GM12878 (cell line): Measurements from ENCODE around the gene MARS1. TPM values are rescaled to one million over a fixed set of nuclear protein-coding genes. Genes with fewer than 3 reads are reported as not detected.

Source experiments
- ATAC-seq: fragments of 200-7000 bp; cut with Tn5 transposase; 3 replicates; pipeline ENCODE4 v1.9.1; 2020; ENCODE audit warnings: mild to moderate bottlenecking, moderate library complexity
- BruUV-seq: library from RNA; stranded (reverse); fragments of 400-500 nt; replicated peaks from 2 replicates; lab custom pipeline; 2021; lab: Mats Ljungman, UMichigan
- CTCF ChIA-PET: fragments of 300-600 bp; sonication (Branson Sonifier 250); formaldehyde crosslinking; extraction: SDS; loops from one replicate; lab custom pipeline; 2021; ENCODE audit warnings: inconsistent platforms; lab: Yijun Ruan, JAX
- POLR2A ChIA-PET: fragments of 350-600 bp; formaldehyde crosslinking; extraction: SDS; loops from one replicate; lab custom pipeline; 2021; ENCODE audit warnings: inconsistent platforms; lab: Charles Lee
- RAD21 ChIA-PET: fragments of 300-600 bp; sonication (Branson Sonifier 250); formaldehyde crosslinking; loops from one replicate; lab custom pipeline; 2023; ENCODE audit warnings: antibody characterized with exemption; ENCODE audit not compliant: unreplicated experiment; lab: Charles Lee
- SMC1A ChIA-PET: fragments of 300-600 bp; sonication (Branson Sonifier 250); formaldehyde crosslinking; loops from one replicate; lab custom pipeline; 2023; ENCODE audit not compliant: unreplicated experiment, uncharacterized antibody; lab: Charles Lee
- DNase-seq: peaks from one replicate; pipeline ENCODE4 v3.0.0-alpha.2; 2011; ENCODE audit warnings: low read depth, low spot score
- FAIRE-seq: peaks from 3 replicates; lab custom pipeline; 2011; peaks lifted over from hg19 to GRCh38; lab: Jason Lieb, UNC
- H2AFZ ChIP-seq: 2 replicates; pipeline ENCODE4 v1.6.0; 2011; ENCODE audit warnings: low read depth, low read length, control low read depth; ENCODE audit not compliant: control insufficient read depth
- H3K27ac ChIP-seq: 2 replicates; pipeline ENCODE4 v1.5.1; 2011; ENCODE audit warnings: control low read depth; ENCODE audit not compliant: control insufficient read depth, insufficient read depth
- H3K27me3 ChIP-seq, 2 experiments: replicated peaks in 1 of 2; 2 replicates each; pipeline versions ENCODE4 v1.6.0 to v1.6.1; 2011; ENCODE audit warnings: low read length in 1 of 2; ENCODE audit not compliant: control insufficient read depth in 2 of 2, insufficient read depth in 2 of 2
- H3K36me3 ChIP-seq, 2 experiments: 2 replicates each; pipeline ENCODE4 v1.5.1; 2011; ENCODE audit warnings: low read length in 1 of 2; ENCODE audit not compliant: control insufficient read depth in 2 of 2, insufficient read depth in 2 of 2
- H3K4me1 ChIP-seq: 2 replicates; pipeline ENCODE4 v1.6.1; 2011; ENCODE audit warnings: mild to moderate bottlenecking, low read length, moderate library complexity, mixed read lengths; ENCODE audit not compliant: control insufficient read depth, insufficient read depth
- H3K4me2 ChIP-seq: 2 replicates; pipeline ENCODE4 v1.6.0; 2011; ENCODE audit warnings: control low read depth; ENCODE audit not compliant: control insufficient read depth, insufficient read depth
- H3K4me3 ChIP-seq: fragments of 200-600 bp; sonication (generic); 2 replicates; pipeline ENCODE4 v1.5.1; 2016
- H3K79me2 ChIP-seq: 2 replicates; pipeline ENCODE4 v1.6.0; 2011; ENCODE audit warnings: low read length; ENCODE audit not compliant: control insufficient read depth, insufficient read depth
- H3K9ac ChIP-seq: 2 replicates; pipeline ENCODE4 v1.8.0; 2011; ENCODE audit warnings: low read length, control low read depth, mixed read lengths; ENCODE audit not compliant: control insufficient read depth, insufficient read depth
- H3K9me3 ChIP-seq: replicated peaks from 3 replicates; pipeline ENCODE4 v1.5.1; 2011; ENCODE audit warnings: mild to moderate bottlenecking, low read length; ENCODE audit not compliant: control insufficient read depth, insufficient read depth
- H4K20me1 ChIP-seq: 2 replicates; pipeline ENCODE4 v1.6.0; 2011; ENCODE audit not compliant: control insufficient read depth, insufficient read depth
- CBX5 ChIP-seq: sonication (generic); IDR thresholded peaks from 2 replicates; pipeline ENCODE4 v1.6.1; 2016; ENCODE audit warnings: low read depth, moderate library complexity, mild to moderate bottlenecking, inconsistent platforms
- IKZF1 ChIP-seq: fragments of 450-650 bp; conservative IDR thresholded peaks from 2 replicates; pipeline ENCODE4 v1.6.1; 2017; ENCODE audit warnings: antibody characterized with exemption, mild to moderate bottlenecking
- PAX5 ChIP-seq: IDR thresholded peaks from 2 replicates; pipeline ENCODE4 v1.6.1; 2011; ENCODE audit warnings: low read depth, low read length, borderline replicate concordance
- PAX8 ChIP-seq: fragments of 450-650 bp; IDR thresholded peaks from 2 replicates; pipeline ENCODE4 v1.6.1; 2017; ENCODE audit warnings: mild to moderate bottlenecking, moderate library complexity
- RAD51 ChIP-seq: fragments of 450-650 bp; IDR thresholded peaks from 2 replicates; pipeline ENCODE4 v1.6.1; 2016; ENCODE audit warnings: moderate library complexity, mild to moderate bottlenecking, inconsistent platforms
- SMAD5 ChIP-seq: IDR thresholded peaks from 2 replicates; pipeline ENCODE4 v1.6.1; 2016; ENCODE audit warnings: antibody characterized with exemption, low read depth
- TARDBP ChIP-seq: IDR thresholded peaks from 2 replicates; pipeline ENCODE4 v1.6.1; 2016; ENCODE audit warnings: borderline replicate concordance
- USF1 ChIP-seq: IDR thresholded peaks from 2 replicates; pipeline ENCODE4 v1.6.1; 2011; ENCODE audit warnings: borderline replicate concordance, low read depth, mild to moderate bottlenecking, moderate library complexity, mixed read lengths, low read length; ENCODE audit not compliant: insufficient read depth; ENCODE audit errors: extremely low read length
- ZNF274 ChIP-seq: IDR thresholded peaks from one replicate; pipeline ENCODE4 v1.8.0; 2011; ENCODE audit not compliant: insufficient read length, insufficient read depth
- WGBS: methylation state at CpG from one replicate; pipeline ENCODE4 v1.1.6; 2016; ENCODE audit warnings: low lambda C conversion rate; ENCODE audit not compliant: insufficient replicate concordance, insufficient coverage; ENCODE audit errors: missing lambda C conversion rate; 5-methylcytosine and 5-hydroxymethylcytosine counted together
- in situ Hi-C: fragments of 300-500 bp; cut with MboI; formaldehyde crosslinking; loops from 9 replicates; pipeline ENCODE4 v1.14.3; 2018; ENCODE audit warnings: mixed read lengths
- intact Hi-C: fragments of 100-400 bp; cut with micrococcal nuclease; formaldehyde crosslinking; loops from one replicate; pipeline ENCODE4 v1.14.2; 2022; ENCODE audit not compliant: unreplicated experiment
- polyA plus RNA-seq, 11 experiments: library from polyadenylated mRNA; depleted of rRNA in 4 of 11; unstranded in 6 of 11; stranded (reverse) in 5 of 11; fragments of >200 nt; fragmentation: Nextera tagmentation in 4 of 11; fragmentation: Illumina TruSeq in 1 of 11; extraction: Ambion mirVana in 4 of 11; extraction: Trizol in 1 of 11; gene quantifications; 1 replicate in 1 of 11; 2 replicates in 10 of 11; pipeline versions ENCODE4 v1.2.1 to v1.2.3, GENCODE V29; 2011 to 2016; ENCODE audit warnings: inconsistent platforms in 2 of 11, missing spikeins in 2 of 11, low read depth in 1 of 11
- total RNA-seq, 4 experiments: library from RNA; depleted of rRNA in 3 of 4; stranded (reverse); fragments of >200 nt in 3 of 4; fragmentation: Illumina TruSeq in 1 of 4; extraction: Trizol in 1 of 4; gene quantifications; 2 replicates each; pipeline versions ENCODE4 v1.2.1 to v1.2.3, GENCODE V29; 2013 to 2021

The MARS1 gene
- total and polyA plus RNA-seq, 10 of the 15 experiments (the other 5 are each of a cell fraction or from before 2014, with no cell fraction given), result 72.3 to 270 (median 153) TPM

- no peak for TF ChIP-seq RAD51
- TF ChIP-seq TARDBP, result no peak
- TF ChIP-seq USF1, result no peak
- no peak for TF ChIP-seq SMAD5
Observed at GRCh38 chr12:57450057-57450456, 37.8 kb upstream of the MARS1 start (continued).

- CTCF ChIA-PET, result interaction anchor here (0.9 to 11.0 kb wide), 24 partner anchors 11 to 267 kb away, joined by 3 to 540 read pairs (median 20); no protein-coding TSS in a partner anchor
- Histone ChIP-seq H3K9me3 (no peaks in the 10 kb centered on the region), H3K4me2 (no peak overlapping the region), H3K27me3 (no peaks in the 10 kb centered on the region), H3K9ac (no peak overlapping the region), H3K27ac (no peak overlapping the region), H3K79me2 (no peaks in the 10 kb centered on the region), H2AFZ (no peak overlapping the region), H3K4me1 (peaks cover 6% of the 10 kb centered on the region), H4K20me1 (no peaks in the 10 kb centered on the region), H3K4me3 (no peak overlapping the region), H3K36me3 (no peaks in the 10 kb centered on the region)
- in situ Hi-C loops (loop anchor here (10.0 kb wide), 1 partner anchor 137 kb away; no protein-coding TSS in a partner anchor), intact Hi-C loops (no loop called here)
- no peak for TF ChIP-seq ZNF274
- no peak for TF ChIP-seq CBX5
- no peak for TF ChIP-seq PAX5
- TF ChIP-seq PAX8, result no peak
- TF ChIP-seq IKZF1, result no peak
- BruUV-seq, result no TSS peak
- ATAC-seq (no peak), DNase-seq (no peak), FAIRE-seq (no peak)
- RAD21 ChIA-PET, result interaction anchor here (0.9 to 6.8 kb wide), 13 partner anchors 11 to 237 kb away, joined by 4 to 224 read pairs (median 20); partner anchors contain the start of genes INHBC, SHMT2 and STAC3
- POLR2A ChIA-PET, result interaction anchor here (0.7 to 6.1 kb wide), 7 partner anchors 9 to 187 kb away, joined by 3 to 29 read pairs (median 8); partner anchors contain the start of gene INHBC
- SMC1A ChIA-PET, result interaction anchor here (0.7 to 7.6 kb wide), 15 partner anchors 7 to 238 kb away, joined by 3 to 226 read pairs (median 6); partner anchors contain the start of genes ARHGAP9 and GLI1
- WGBS, result 46% methylated on average over 6 of the region's 6 CpGs
Observed at GRCh38 chr12:57451233-57451778, 36.6 kb upstream of the MARS1 start.
